HG03469 (cell line): ENCODE measurements around the gene WNT7B.

ENCODE experiments used
- ATAC-seq: cut with Tn5 transposase; IDR thresholded peaks from one replicate; pipeline ENCODE4 v1.9.1; 2021; ENCODE audit warnings: mild to moderate bottlenecking, moderate library complexity, moderate number of reproducible peaks; ENCODE audit not compliant: unreplicated experiment

The WNT7B gene

GRCh38 chr22:45891996-45892621, 84.9 kb downstream of the WNT7B start:
- ATAC-seq: no peak

- no peak for ATAC-seq
Observed at GRCh38 chr22:45891471-45891995, 85.4 kb downstream of the WNT7B start.

GRCh38 chr22:45891021-45891421, 85.9 kb downstream of the WNT7B start:
- ATAC-seq: no peak

- no peak for ATAC-seq
Observed at GRCh38 chr22:45890351-45890635, 86.7 kb downstream of the WNT7B start.

- no peak for ATAC-seq
Observed at GRCh38 chr22:45889539-45890350, 87.2 kb downstream of the WNT7B start.

DNA sequence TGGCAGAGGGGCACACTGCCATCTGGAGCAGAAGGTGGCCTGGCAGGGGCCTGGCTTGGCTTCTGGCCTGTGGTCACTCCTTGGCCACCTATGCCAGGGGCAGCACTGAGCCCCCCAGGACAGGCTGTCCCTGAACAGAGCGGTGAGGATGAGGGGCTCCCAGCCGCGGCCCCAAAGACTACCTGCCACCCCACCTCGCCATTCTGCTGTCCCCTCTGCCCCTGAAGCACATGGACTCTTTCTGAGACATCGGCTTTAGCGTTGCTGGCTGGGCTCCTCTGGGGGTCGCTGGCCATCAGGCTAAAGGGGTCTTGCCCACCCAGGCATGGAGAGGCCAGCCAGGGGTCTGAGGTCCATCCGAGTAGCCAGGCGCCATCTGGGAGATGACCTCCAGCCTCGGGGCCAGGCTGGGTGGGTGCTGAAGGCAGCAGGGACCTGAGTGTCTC, 87.8 kb downstream of the WNT7B start:
- no peak for ATAC-seq

DNA sequence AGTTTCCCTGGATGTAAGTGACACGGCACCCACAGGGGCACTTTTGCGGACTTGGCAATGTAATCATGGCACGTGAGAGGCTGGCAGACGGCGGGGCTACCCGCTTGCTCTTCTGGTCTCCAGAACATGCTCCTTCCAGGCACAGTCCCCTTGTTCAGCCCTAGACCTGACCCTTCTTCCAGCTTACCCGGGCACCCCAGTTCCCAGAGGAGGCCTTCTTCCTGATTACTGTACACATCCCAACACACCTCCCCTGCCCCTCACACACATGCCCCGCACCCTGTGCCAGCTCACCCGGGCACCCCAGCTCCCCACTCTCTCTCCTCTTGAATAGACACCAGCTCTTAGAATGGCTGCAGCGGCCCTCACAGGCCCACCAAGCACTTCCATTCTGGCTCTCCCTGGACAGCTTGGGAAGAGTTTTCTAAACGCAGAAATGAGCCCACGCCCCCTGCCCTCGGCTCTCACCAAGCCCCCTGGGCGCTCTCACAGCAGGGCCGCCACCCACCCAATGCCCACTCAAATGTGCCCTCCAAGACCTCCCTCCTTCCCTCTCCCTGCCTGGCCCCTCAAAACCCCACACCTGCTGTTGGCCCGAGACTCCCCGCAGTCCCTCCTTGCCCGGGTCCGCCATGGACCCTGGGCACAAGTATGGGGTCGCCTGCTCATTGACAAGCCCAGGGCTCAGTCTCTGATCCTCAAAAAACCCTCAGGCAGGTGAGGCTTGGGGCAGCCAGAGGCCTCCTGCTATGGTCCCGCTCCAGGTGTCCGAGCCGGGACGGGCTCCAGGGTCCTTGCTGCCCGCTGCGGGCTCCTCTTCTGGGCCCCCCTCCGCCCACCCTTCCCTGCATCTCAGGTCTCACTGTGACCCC, 88.5 kb downstream of the WNT7B start:
- ATAC-seq: no peak

DNA sequence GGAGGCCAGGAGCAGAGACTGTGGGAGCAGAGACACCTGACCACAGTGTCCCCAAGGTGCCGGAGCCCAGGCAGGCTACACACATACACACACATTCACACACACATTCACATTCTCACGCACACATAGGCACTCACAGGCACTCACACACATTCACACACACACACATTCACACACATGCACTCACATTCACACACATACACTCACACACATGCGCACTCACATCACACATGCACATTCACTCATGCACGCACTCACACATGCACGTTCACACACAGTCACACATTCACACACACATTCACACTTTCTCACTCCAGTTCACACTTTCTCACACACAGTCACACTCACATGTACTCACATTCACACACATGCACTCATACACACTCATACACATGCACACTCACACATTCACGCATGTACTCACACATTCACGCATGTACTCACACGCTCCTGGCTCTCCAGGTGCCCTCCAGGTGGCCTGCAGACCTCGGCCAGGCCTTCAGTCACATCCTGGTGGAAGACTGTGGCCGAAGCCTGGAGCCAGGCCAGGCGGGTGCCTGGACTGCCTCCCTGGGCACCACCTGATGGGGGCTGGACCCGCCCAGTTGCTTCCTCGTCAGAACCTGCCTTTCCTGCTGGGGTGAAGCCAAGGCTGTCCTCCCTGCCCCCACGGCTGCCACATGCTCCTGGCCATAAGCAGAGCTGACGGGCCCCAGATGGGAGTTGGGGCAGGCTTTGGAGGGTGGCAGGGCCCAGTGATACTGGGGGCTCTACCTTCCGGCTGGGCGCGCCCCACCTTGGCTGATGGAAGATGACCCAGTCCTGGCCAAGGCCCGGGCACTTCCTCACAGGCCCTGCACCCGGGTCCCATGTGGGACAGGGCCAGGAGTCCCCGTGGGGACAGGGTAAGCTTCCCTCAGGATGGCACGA, 89.5 kb downstream of the WNT7B start:
- no peak for ATAC-seq

DNA sequence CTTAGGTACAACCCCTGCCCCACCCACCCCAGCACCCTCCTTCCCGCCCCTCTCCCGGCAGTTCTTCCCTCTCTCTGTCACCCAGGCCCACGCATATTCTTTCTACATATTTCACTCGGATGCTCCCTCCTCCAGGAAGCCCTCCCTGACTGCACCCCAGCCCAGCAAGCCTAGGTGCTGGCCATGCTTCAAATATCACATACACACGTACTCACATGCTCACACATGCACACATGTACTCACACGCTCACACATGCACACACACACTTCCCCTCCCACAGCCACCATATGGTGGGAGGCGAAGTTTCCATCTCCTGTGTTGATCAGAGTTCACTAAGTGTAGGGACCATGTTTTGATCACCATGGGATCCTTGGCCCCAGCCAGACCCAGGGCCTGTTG, 90.4 kb downstream of the WNT7B start:
- ATAC-seq: no peak

DNA sequence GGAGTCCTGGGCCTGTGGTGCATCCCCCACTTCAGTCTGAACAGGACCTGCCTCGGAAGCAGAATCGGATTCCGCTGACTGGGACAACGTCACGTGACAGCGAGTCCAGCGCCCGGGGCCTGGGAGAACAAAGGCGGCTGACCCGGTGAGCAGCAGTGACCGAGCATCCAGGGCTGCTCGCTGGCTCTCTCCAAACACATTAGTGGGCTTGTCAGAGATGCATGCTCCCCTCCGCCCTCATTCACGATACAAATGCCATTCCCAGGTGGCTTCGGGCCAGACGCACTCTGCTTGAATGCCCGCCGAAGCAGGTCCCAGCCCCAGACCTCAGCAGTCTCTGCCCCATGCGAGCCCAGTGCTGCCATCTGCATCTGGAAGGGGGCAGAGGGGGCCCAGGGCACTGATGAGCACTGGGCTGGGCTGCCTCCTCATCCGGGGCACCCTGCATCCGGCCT, 91.0 kb downstream of the WNT7B start:
- no peak for ATAC-seq

DNA sequence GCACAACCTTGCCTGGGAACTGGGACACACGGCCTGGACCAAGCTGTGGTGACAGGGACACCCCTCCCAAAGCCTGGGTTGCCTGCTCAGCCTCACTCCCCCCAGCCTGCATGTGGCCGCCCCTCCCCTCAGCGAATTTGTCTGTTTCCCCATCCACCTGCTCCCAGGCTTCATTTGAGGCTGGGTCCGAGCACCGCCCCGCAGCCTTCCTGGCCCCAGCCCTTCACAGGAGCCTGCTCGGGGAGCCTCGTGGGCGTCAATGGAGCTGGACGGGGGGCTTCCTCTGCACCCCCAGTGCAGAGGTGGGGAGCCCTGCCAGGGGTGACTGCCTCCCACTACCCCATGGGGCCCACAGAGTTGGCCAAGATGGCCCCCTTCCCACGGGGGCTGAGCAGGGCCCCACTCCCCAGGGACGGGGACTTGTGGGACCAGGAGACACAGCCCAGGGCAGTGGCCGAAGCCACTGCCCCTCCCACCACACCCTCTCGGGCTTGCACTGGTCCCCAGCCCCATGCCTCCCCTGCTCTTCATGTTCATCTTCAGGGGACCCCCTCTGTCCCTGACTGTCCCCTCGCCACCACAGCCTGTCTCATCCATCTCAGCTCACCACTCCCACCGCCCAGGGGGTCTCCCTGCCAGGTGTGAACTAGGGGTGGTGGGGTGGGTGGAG, 91.7 kb downstream of the WNT7B start:
- no peak for ATAC-seq

DNA sequence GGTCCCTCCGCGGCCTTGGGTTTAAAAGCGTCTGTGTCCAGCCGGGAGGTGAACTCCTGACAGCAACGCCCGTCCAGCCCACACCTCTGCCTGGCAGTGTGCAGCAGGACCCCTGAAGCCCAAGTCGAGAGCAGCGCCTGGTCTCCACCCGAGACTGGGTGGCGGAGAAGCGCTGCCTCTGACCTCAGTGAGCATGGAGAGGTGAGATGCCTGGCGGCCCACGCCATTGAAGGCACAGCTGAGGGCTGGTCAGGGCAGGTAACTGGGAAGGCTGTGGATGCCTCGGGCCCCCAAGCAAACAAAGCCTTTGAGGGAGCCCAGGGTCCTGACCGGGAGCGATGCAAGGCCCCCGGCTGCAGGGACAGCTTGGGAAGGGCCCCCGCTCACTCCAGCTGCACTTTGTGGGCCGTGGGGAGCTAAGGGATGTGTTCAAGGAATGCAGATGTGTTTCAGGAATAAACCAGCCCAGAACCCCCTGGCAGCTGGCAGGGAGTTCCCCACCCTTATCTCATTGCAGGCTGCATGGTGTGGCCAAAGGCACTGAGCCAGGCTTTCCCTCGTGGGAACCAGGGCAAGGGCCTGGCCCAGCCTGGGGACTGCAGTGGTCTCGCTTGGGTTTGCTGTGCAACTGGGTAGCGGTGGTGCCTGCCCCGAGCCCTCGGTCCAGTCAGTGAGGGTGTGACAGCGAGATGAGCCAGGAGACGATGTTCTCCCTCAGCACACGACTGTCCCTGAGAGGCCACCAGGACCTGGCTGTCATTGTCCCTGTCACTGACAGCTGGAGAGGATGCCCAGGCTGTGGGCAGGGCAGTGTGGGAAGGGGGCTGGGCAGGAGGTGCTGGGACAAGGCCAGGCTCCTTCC, 92.5 kb downstream of the WNT7B start:
- no peak for ATAC-seq

GRCh38 chr22:45883811-45884170, 93.2 kb downstream of the WNT7B start:
- ATAC-seq: no peak

DNA sequence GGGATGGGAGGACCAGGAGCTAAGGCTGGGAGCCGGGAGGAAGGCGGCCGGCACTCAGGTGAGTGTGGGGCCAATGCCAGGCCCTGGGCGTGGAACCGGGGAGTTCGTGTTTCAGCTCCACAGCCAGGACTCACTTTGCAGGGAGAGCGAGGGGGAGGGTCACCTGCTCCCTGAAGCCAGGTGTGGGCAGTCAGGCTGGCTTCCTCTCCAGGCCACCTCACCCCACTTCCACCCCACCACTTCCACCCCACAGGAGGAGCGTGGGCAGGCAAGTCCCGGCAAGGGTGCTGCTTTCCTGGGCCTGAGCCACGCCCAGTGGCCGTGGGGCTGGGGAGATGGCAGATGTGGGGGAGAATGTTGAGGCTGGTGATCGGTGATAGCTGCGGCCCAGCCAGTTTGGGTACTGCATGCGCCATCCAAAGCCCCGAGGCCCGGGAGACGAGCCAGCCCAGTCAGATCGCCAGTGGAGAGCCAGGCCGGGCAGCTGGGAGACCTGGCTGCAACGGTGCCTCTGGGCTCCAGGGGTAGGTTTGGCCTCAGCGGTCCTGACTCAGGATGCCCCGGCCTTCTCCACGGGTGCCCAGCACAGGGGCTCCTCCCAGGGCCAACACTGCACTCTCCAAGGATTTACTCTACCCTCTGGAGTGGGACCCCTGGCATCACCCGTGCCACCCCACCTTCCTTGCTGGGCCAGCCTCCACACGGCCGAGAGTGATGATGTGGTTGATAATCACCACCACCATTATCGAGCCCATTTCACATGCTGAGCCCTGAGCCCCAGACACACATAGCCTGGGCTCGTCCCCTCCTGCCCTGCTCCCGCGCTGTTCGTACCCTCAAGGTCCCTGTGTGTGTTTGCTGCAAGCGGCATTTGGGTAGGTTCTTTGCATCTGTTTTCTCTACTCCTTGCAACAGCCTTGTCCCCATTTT, 93.8 kb downstream of the WNT7B start:
- ATAC-seq: no peak

- no peak for ATAC-seq
Observed at GRCh38 chr22:45881524-45881875, 95.5 kb downstream of the WNT7B start.

GRCh38 chr22:45880716-45881523, 96.0 kb downstream of the WNT7B start:
- no peak for ATAC-seq

DNA sequence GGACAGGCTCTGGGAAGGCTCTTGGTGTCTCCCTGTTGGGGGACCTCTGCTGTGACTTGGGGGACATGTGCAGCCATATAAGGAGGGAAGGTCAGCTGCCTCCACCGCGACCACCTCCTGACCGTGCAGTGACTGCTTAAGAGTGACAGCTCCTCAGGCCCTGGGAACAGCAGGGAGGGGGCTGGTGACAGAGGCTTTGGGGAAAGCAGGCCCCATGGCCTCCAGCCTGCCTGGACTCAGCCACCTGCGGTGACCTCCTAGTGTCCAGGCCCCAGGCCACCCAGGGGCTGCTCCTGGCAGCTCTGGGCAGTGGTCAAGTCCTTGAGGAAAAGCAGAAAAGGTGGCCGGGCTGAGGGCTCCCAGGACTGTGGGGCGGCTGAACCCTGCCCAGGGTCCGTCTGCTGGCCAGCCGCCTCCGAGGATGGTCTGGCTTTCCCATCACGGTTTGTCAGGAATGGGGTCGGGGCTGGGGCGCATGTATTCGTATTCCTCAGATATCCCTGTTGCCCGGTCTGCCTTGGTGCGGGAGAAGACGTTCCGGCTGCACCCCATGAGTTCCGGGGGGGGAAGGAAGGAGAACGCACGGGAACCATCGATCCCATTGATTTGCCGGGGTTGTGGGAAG, 96.8 kb downstream of the WNT7B start:
- ATAC-seq: no peak
